ENCODE measurements around the gene SCGB3A2.

The SCGB3A2 gene

GRCh38 chr5:147887930-147888329 is 9.4 kb downstream of the SCGB3A2 start:
- no peak for ATAC-seq
- no peak for TF ChIP-seq ZC3H10 (CRISPR knock-in tag; IDR thresholded peaks at IDR 0.05)
- no peak for TF ChIP-seq TSHZ2 (CRISPR knock-in tag; IDR thresholded peaks at IDR 0.05)
- no peak for TF ChIP-seq PATZ1 (CRISPR knock-in tag; IDR thresholded peaks at IDR 0.05; ENCODE audit: borderline replicate concordance)
- no peak for TF ChIP-seq RARB (CRISPR knock-in tag; IDR thresholded peaks at IDR 0.05)
- TF ChIP-seq SNAI2 (CRISPR knock-in tag; IDR thresholded peaks at IDR 0.05), result no peak
- TF ChIP-seq CSRNP3 (CRISPR knock-in tag; IDR thresholded peaks at IDR 0.05), result no peak
- no peak for TF ChIP-seq ZNF8 (CRISPR knock-in tag; IDR thresholded peaks at IDR 0.05)
- TF ChIP-seq CREB5 (CRISPR knock-in tag; IDR thresholded peaks at IDR 0.05; ENCODE audit: low read depth), result no peak
- TF ChIP-seq PPARA (CRISPR knock-in tag; IDR thresholded peaks at IDR 0.05; ENCODE audit: borderline replicate concordance), result no peak
- TF ChIP-seq TCF4 (CRISPR knock-in tag; IDR thresholded peaks at IDR 0.05; ENCODE audit: borderline replicate concordance), result no peak
- TF ChIP-seq ESRRG (CRISPR knock-in tag; IDR thresholded peaks at IDR 0.05), result no peak
- TF ChIP-seq OSR1 (CRISPR knock-in tag; IDR thresholded peaks at IDR 0.05), result no peak
- no peak for TF ChIP-seq POU6F1 (CRISPR knock-in tag; IDR thresholded peaks at IDR 0.05; ENCODE audit: borderline replicate concordance, low read depth)
- no peak for TF ChIP-seq BACH2 (CRISPR knock-in tag; IDR thresholded peaks at IDR 0.05; ENCODE audit: borderline replicate concordance)
- TF ChIP-seq ZFP3 (CRISPR knock-in tag; IDR thresholded peaks at IDR 0.05), result no peak
- no peak for TF ChIP-seq ZFP30 (CRISPR knock-in tag; IDR thresholded peaks at IDR 0.05)
- no peak for TF ChIP-seq ZNF565 (CRISPR knock-in tag; conservative IDR thresholded peaks at IDR 0.05; ENCODE audit: low read depth)
- TF ChIP-seq ARNTL (CRISPR knock-in tag; IDR thresholded peaks at IDR 0.05; ENCODE audit: borderline replicate concordance, low read depth), result no peak
- TF ChIP-seq GLIS3 (CRISPR knock-in tag; IDR thresholded peaks at IDR 0.05), result no peak

GRCh38 chr5:147892696-147893296 is 14.3 kb downstream of the SCGB3A2 start:
- no peak for TF ChIP-seq TOX (CRISPR knock-in tag; IDR thresholded peaks at IDR 0.05; ENCODE audit: borderline replicate concordance)
- no peak for TF ChIP-seq SNAI2 (CRISPR knock-in tag; IDR thresholded peaks at IDR 0.05)
- TF ChIP-seq ESRRG (CRISPR knock-in tag; IDR thresholded peaks at IDR 0.05), result no peak
- TF ChIP-seq ZFP30 (CRISPR knock-in tag; IDR thresholded peaks at IDR 0.05), result no peak
- no peak for TF ChIP-seq PPARA (CRISPR knock-in tag; IDR thresholded peaks at IDR 0.05; ENCODE audit: borderline replicate concordance)
- TF ChIP-seq ZFP3 (CRISPR knock-in tag; IDR thresholded peaks at IDR 0.05), result no peak
- TF ChIP-seq ZNF565 (CRISPR knock-in tag; conservative IDR thresholded peaks at IDR 0.05; ENCODE audit: low read depth), result no peak
- no peak for TF ChIP-seq ARNTL (CRISPR knock-in tag; IDR thresholded peaks at IDR 0.05; ENCODE audit: borderline replicate concordance, low read depth)
- TF ChIP-seq CREB5 (CRISPR knock-in tag; IDR thresholded peaks at IDR 0.05; ENCODE audit: low read depth), result no peak
- no peak for TF ChIP-seq BACH2 (CRISPR knock-in tag; IDR thresholded peaks at IDR 0.05; ENCODE audit: borderline replicate concordance)
- no peak for TF ChIP-seq CSDC2 (CRISPR knock-in tag; IDR thresholded peaks at IDR 0.05)
- no peak for TF ChIP-seq TCF4 (CRISPR knock-in tag; IDR thresholded peaks at IDR 0.05; ENCODE audit: borderline replicate concordance)
- ATAC-seq, result no peak
